GM18519 (cell line): Measurements from ENCODE around the gene IRS2.

Source experiments
- ATAC-seq: cut with Tn5 transposase; IDR thresholded peaks from one replicate; pipeline ENCODE4 v1.9.1; 2021; ENCODE audit warnings: mild to moderate bottlenecking, moderate library complexity; ENCODE audit not compliant: unreplicated experiment, low FRiP score

Gene IRS2

GRCh38 chr13:109759609-109760008, 26.8 kb downstream of the IRS2 start:
- ATAC-seq = no peak

GRCh38 chr13:109758937-109759480, 27.4 kb downstream of the IRS2 start:
- ATAC-seq = no peak

- ATAC-seq = no peak
Observed at GRCh38 chr13:109756778-109757177, 29.6 kb downstream of the IRS2 start.

- ATAC-seq = no peak
Observed at GRCh38 chr13:109755997-109756396, 30.4 kb downstream of the IRS2 start.

GRCh38 chr13:109755551-109755950, 30.8 kb downstream of the IRS2 start:
- no peak for ATAC-seq

- no peak for ATAC-seq
Observed at GRCh38 chr13:109751477-109751876, 34.9 kb downstream of the IRS2 start.

GRCh38 chr13:109750221-109750775, 36.1 kb downstream of the IRS2 start:
- ATAC-seq = no peak

- no peak for ATAC-seq
Observed at GRCh38 chr13:109749365-109749764, 37.0 kb downstream of the IRS2 start.

GRCh38 chr13:109748677-109749076, 37.7 kb downstream of the IRS2 start:
- ATAC-seq = no peak

GRCh38 chr13:109747524-109747923, 38.9 kb downstream of the IRS2 start:
- no peak for ATAC-seq

GRCh38 chr13:109746364-109746763, 40.0 kb downstream of the IRS2 start:
- no peak for ATAC-seq

- no peak for ATAC-seq
Observed at GRCh38 chr13:109745702-109746101, 40.7 kb downstream of the IRS2 start.

- ATAC-seq = no peak
Observed at GRCh38 chr13:109745060-109745459, 41.3 kb downstream of the IRS2 start.

- ATAC-seq = no peak
Observed at GRCh38 chr13:109744512-109745051, 41.8 kb downstream of the IRS2 start.

- ATAC-seq = no peak
Observed at GRCh38 chr13:109743706-109744453, 42.5 kb downstream of the IRS2 start.

GRCh38 chr13:109741966-109742365, 44.4 kb downstream of the IRS2 start:
- no peak for ATAC-seq

GRCh38 chr13:109740721-109741120, 45.7 kb downstream of the IRS2 start:
- ATAC-seq = no peak

GRCh38 chr13:109740121-109740520, 46.3 kb downstream of the IRS2 start:
- no peak for ATAC-seq

GRCh38 chr13:109738298-109738746, 48.1 kb downstream of the IRS2 start:
- no peak for ATAC-seq

GRCh38 chr13:109737606-109738005, 48.8 kb downstream of the IRS2 start:
- ATAC-seq = no peak

- ATAC-seq = no peak
Observed at GRCh38 chr13:109737046-109737573, 49.3 kb downstream of the IRS2 start.
